Fibroblast of the aortic adventitia (primary cell): ENCODE measurements around the gene SLC4A1. TPM values are rescaled to one million over a fixed set of nuclear protein-coding genes. Genes with fewer than 3 reads are reported as not detected.

Source experiments
- DNase-seq: peaks from one replicate; pipeline ENCODE4 v3.0.0-alpha.2; 2010; ENCODE audit warnings: low read depth
- H3K4me3 ChIP-seq: 2 replicates; pipeline ENCODE4 v1.5.1; 2011; ENCODE audit warnings: low read depth, mild to moderate bottlenecking, control low read depth, low read length, moderate library complexity
- total RNA-seq: library from RNA; depleted of rRNA; stranded (reverse); fragments of >200 nt; gene quantifications from 2 replicates; pipeline ENCODE4 v1.2.3, GENCODE V29; 2012; ENCODE audit warnings: low replicate concordance
- TF ChIP-seq, protein P1 (sequence below): IDR thresholded peaks from 2 replicates; pipeline ENCODE4 v1.5.1; 2011; ENCODE audit warnings: mild to moderate bottlenecking, low read length, control low read depth, inconsistent platforms; ENCODE audit not compliant: insufficient read depth

SLC4A1 gene
- not detected in 2 replicates for total RNA-seq

- TF ChIP-seq, protein P1, sequence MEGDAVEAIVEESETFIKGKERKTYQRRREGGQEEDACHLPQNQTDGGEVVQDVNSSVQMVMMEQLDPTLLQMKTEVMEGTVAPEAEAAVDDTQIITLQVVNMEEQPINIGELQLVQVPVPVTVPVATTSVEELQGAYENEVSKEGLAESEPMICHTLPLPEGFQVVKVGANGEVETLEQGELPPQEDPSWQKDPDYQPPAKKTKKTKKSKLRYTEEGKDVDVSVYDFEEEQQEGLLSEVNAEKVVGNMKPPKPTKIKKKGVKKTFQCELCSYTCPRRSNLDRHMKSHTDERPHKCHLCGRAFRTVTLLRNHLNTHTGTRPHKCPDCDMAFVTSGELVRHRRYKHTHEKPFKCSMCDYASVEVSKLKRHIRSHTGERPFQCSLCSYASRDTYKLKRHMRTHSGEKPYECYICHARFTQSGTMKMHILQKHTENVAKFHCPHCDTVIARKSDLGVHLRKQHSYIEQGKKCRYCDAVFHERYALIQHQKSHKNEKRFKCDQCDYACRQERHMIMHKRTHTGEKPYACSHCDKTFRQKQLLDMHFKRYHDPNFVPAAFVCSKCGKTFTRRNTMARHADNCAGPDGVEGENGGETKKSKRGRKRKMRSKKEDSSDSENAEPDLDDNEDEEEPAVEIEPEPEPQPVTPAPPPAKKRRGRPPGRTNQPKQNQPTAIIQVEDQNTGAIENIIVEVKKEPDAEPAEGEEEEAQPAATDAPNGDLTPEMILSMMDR, result no peak
- no peak for DNase-seq
- no peak within 1 kb of the TSS for H3K4me3 ChIP-seq
Observed at GRCh38 chr17:44267818-44268490, at the start of gene SLC4A1. TSS of gene SLC4A1 (minus strand) at chr17:44268135. CDS start at chr17:44262866, 5,269 bp downstream.

DNA sequence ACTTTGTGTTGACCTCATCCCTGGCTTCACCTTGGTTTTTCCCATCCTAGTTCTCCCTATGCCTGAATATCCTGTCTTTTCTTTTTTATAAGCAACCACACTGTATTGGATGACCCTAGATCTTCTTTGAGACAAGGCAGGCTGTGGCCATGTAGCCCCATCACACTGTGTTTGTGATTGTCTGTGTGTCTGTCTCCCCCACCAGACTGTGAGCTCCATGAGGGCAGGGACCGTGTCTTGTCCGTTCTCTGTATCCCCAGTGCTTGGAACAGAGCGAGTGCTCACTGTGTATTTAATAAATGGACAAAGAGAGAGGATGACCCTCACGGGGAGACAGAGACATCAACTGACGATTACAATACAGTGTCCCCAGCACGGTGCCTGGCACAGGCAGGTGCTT lies 49.6 kb upstream of the SLC4A1 start:
- TF ChIP-seq, protein P1, result no peak
- no peak for DNase-seq
- no peak overlapping the region for H3K4me3 ChIP-seq

- TF ChIP-seq, protein P1, result no peak
- DNase-seq, result no peak
- no peak overlapping the region for H3K4me3 ChIP-seq
Observed at GRCh38 chr17:44315760-44316731, 48.1 kb upstream of the SLC4A1 start.

GRCh38 chr17:44314869-44315661 lies 47.1 kb upstream of the SLC4A1 start:
- TF ChIP-seq, protein P1, result no peak
- H3K4me3 ChIP-seq, result peak overlapping the region; percentile 55
- no peak for DNase-seq

DNA sequence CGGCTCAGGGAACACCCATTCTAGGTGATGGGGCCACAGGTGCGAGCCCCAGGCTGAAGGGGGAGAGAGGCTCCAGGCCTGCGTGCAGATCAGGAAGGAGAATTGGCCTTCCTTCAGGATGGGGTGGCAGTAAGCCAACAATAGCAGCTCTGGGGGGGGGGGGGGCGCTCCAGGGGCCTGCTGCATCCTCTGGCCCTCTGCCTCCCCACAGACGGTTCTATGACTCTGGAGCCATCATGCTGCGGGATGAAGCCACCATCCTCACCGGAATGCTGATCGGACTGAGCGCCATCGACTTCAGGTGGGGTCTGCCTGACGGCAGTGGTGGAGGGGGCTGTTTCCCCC lies 46.6 kb upstream of the SLC4A1 start:
- no peak overlapping the region for H3K4me3 ChIP-seq
- TF ChIP-seq, protein P1, result no peak
- DNase-seq, result no peak

- TF ChIP-seq, protein P1, result no peak
- no peak for DNase-seq
- H3K4me3 ChIP-seq, result no peak overlapping the region
Observed at GRCh38 chr17:44314031-44314430, 46.1 kb upstream of the SLC4A1 start.
